Tibial artery (tissue), 4 donors: Measurements from ENCODE around the gene MAGEE1.

Source experiments
- DNase-seq, 2 donors: peaks; one replicate each; pipeline ENCODE4 v3.0.0-alpha.2; 2019
- H3K27ac ChIP-seq, 2 donors: fragments of 200-600 bp; sonication (generic) in 1 of 2; 1 replicate in 1 of 2; 2 replicates in 1 of 2; pipeline ENCODE4 v1.5.1; 2018 to 2019; ENCODE audit warnings: mild to moderate bottlenecking in 1 of 2
- H3K27me3 ChIP-seq, 2 donors: fragments of 200-600 bp; sonication (generic) in 1 of 2; one replicate each; pipeline versions ENCODE4 v1.5.1 to v1.6.0; 2016 to 2019
- H3K36me3 ChIP-seq, 3 donors: fragments of 200-600 bp; sonication (generic) in 2 of 3; one replicate each; pipeline ENCODE4 v1.5.1; 2016 to 2019; ENCODE audit warnings: mild to moderate bottlenecking in 2 of 3
- H3K4me1 ChIP-seq, 4 donors: fragments of 200-600 bp; sonication (generic) in 2 of 4; 1 replicate in 3 of 4; 2 replicates in 1 of 4; pipeline ENCODE4 v1.5.1; 2016 to 2019
- H3K4me3 ChIP-seq, 2 donors: fragments of 200-600 bp; sonication (generic) in 1 of 2; 1 replicate in 1 of 2; 2 replicates in 1 of 2; pipeline ENCODE4 v1.5.1; 2018 to 2019; ENCODE audit warnings: mild to moderate bottlenecking in 2 of 2
- H3K9me3 ChIP-seq, 3 donors: fragments of 200-600 bp; sonication (generic) in 1 of 3; one replicate each; pipeline ENCODE4 v1.5.1; 2016 to 2019
- intact Hi-C: fragments of 100-400 bp; cut with DNase I; formaldehyde crosslinking; loops from one replicate; pipeline ENCODE4 v1.15.0; 2023; ENCODE audit warnings: low total_unique reads
- TF ChIP-seq, protein P1 (sequence below), 2 experiments: fragments of 200-600 bp in 1 of 2; fragments of 450-650 bp in 1 of 2; IDR thresholded peaks; one replicate each; pipeline ENCODE4 v1.5.1; 2017 to 2019; ENCODE audit warnings: antibody characterized with exemption in 2 of 2, mild to moderate bottlenecking in 1 of 2, moderate library complexity in 1 of 2

MAGEE1 gene

DNA sequence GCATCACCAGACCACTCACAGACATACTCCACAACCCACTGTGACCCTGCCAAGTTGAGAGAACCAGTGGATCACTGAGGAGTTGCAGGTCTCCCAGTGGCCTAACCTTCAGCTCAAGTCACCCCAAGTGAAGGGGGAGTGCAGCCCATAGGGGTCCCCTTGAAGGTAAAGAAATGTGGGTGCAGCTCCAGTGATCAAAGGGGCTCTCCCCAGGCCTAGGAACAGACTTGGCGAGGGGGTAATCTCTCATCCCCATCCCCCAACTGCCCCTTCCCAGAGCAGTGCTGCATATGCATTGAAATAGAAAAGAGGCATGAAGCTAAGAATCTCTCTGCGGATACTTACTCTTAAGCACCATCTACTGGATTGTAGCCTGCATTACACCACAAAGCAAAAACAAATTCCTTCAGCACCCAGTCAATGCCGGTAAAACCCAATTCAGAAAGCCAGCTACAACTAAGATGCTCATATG lies 27.0 kb downstream of the MAGEE1 start:
- intact Hi-C loops = no loop called here
- no peak for DNase-seq
- Histone ChIP-seq H3K27me3 (no peaks in the 10 kb centered on the region), H3K36me3 (no peaks in the 10 kb centered on the region), H3K27ac (no peak overlapping the region), H3K4me3 (no peak overlapping the region), H3K9me3 (no peaks in the 10 kb centered on the region), H3K4me1 (no peaks in the 10 kb centered on the region)
- TF ChIP-seq, protein P1, sequence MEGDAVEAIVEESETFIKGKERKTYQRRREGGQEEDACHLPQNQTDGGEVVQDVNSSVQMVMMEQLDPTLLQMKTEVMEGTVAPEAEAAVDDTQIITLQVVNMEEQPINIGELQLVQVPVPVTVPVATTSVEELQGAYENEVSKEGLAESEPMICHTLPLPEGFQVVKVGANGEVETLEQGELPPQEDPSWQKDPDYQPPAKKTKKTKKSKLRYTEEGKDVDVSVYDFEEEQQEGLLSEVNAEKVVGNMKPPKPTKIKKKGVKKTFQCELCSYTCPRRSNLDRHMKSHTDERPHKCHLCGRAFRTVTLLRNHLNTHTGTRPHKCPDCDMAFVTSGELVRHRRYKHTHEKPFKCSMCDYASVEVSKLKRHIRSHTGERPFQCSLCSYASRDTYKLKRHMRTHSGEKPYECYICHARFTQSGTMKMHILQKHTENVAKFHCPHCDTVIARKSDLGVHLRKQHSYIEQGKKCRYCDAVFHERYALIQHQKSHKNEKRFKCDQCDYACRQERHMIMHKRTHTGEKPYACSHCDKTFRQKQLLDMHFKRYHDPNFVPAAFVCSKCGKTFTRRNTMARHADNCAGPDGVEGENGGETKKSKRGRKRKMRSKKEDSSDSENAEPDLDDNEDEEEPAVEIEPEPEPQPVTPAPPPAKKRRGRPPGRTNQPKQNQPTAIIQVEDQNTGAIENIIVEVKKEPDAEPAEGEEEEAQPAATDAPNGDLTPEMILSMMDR (IDR thresholded peaks at IDR 0.05) = peak in 1 of 2 experiments; percentile 15

DNA sequence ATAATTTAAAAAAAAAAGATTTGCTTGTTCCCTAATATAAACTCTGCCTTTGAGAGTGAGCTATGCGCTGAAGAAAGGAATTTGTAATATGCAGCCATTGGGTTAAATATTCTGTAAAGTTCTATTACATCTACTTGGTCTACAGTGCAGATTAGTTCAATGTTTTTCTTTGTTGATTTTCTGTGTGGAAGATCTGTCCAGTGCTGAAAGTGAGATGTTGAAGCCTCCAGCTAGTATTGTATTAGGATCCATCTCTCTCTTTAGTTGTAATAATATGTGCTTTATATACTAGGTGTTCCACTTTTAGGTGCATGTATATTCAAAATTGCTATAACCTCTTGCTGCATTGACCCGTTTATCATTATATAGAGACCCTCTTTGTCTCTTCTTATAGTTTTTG lies 49.8 kb downstream of the MAGEE1 start:
- DNase-seq = no peak

More for the DNA sequence above, 49.8 kb downstream of the MAGEE1 start:
- peaks cover 0 to 12% (median 0%) of the 10 kb centered on the region in 3 donors for H3K9me3 ChIP-seq
- no peaks in the 10 kb centered on the region for H3K4me1 ChIP-seq
- intact Hi-C loops = no loop called here
- no peak overlapping the region for H3K27ac ChIP-seq
- no peaks in the 10 kb centered on the region for H3K27me3 ChIP-seq
- H3K36me3 ChIP-seq = no peaks in the 10 kb centered on the region
- H3K4me3 ChIP-seq = no peak overlapping the region
- TF ChIP-seq, protein P1 (IDR thresholded peaks at IDR 0.05) = no peak
